ENCODE results near the gene ZFAND3. TPM values are rescaled to one million over a fixed set of nuclear protein-coding genes. Genes with fewer than 3 reads are reported as not detected.

ZFAND3 gene
- total and polyA plus RNA-seq, 10 of the 15 experiments (the other 5 are each of a cell fraction or from before 2014, with no cell fraction given), result 0.90 to 34.4 (median 16.3) TPM

- TF ChIP-seq PRDM15 (CRISPR knock-in tag; IDR thresholded peaks at IDR 0.05), result no peak
- TF ChIP-seq PKNOX1 (IDR thresholded peaks at IDR 0.05), result no peak
- TF ChIP-seq, protein P1, sequence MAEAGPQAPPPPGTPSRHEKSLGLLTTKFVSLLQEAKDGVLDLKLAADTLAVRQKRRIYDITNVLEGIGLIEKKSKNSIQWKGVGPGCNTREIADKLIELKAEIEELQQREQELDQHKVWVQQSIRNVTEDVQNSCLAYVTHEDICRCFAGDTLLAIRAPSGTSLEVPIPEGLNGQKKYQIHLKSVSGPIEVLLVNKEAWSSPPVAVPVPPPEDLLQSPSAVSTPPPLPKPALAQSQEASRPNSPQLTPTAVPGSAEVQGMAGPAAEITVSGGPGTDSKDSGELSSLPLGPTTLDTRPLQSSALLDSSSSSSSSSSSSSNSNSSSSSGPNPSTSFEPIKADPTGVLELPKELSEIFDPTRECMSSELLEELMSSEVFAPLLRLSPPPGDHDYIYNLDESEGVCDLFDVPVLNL (IDR thresholded peaks at IDR 0.05; ENCODE audit: low read depth, low read length), result no peak
- no peak for TF ChIP-seq TCF3 (IDR thresholded peaks at IDR 0.05; ENCODE audit: borderline replicate concordance, insufficient read depth, low read depth, low read length)
These were observed 174.7 kb downstream of the ZFAND3 start (continued) for GRCh38 chr6:37994223-37994622.

- H3K4me2 ChIP-seq (ENCODE audit: control insufficient read depth, insufficient read depth), result no peak overlapping the region
- no peak overlapping the region for H2AFZ ChIP-seq (ENCODE audit: control insufficient read depth, low read depth, low read length)
- TF ChIP-seq TCF12 (IDR thresholded peaks at IDR 0.05; ENCODE audit: low read depth, low read length) (no peak), SMARCA5 (IDR thresholded peaks at IDR 0.05) (no peak), TCF3 (IDR thresholded peaks at IDR 0.05; ENCODE audit: borderline replicate concordance, insufficient read depth, low read depth, low read length) (no peak), HDAC6 (IDR thresholded peaks at IDR 0.05; ENCODE audit: unreplicated experiment) (no peak), NFXL1 (IDR thresholded peaks at IDR 0.05; ENCODE audit: borderline replicate concordance) (no peak)
- no peaks in the 10 kb centered on the region for H3K36me3 ChIP-seq (ENCODE audit: control insufficient read depth in 2 of 2, insufficient read depth in 2 of 2, low read length in 1 of 2)
- no peaks in the 10 kb centered on the region for H3K4me1 ChIP-seq (ENCODE audit: control insufficient read depth, insufficient read depth, low read length)
- BruUV-seq (replicated peaks), result no TSS peak
- H3K9me3 ChIP-seq (replicated peaks; ENCODE audit: control insufficient read depth, insufficient read depth, low read length), result no peaks in the 10 kb centered on the region
- ChIA-PET CTCF (interaction anchor here (1.1 to 2.3 kb wide), 2 partner anchors 19 to 177 kb away, joined by 3 to 7 read pairs; no protein-coding TSS in a partner anchor), SMC1A (ENCODE audit: uncharacterized antibody, unreplicated experiment) (interaction anchor here (1.9 to 2.4 kb wide), 2 partner anchors 13 to 36 kb away, joined by 5 read pairs; no protein-coding TSS in a partner anchor), RAD21 (ENCODE audit: unreplicated experiment) (no interaction called here), POLR2A (interaction anchor here (0.6 kb wide), 1 partner anchor 1401 kb away, joined by 3 read pairs; no protein-coding TSS in a partner anchor)
- DNase-seq (ENCODE audit: low read depth, low spot score) (no peak), FAIRE-seq (no peak), ATAC-seq (no peak)
- no peaks in the 10 kb centered on the region for H4K20me1 ChIP-seq (ENCODE audit: control insufficient read depth, insufficient read depth)
- in situ Hi-C loops (cut with MboI) (no loop called here), intact Hi-C loops (cut with micrococcal nuclease; ENCODE audit: unreplicated experiment) (no loop called here)
- no peaks in the 10 kb centered on the region for H3K27me3 ChIP-seq (replicated peaks in 1 of 2; ENCODE audit: control insufficient read depth in 2 of 2, insufficient read depth in 2 of 2, low read length in 1 of 2)
- H3K9ac ChIP-seq (ENCODE audit: control insufficient read depth, insufficient read depth, low read length), result no peak overlapping the region
- H3K27ac ChIP-seq (ENCODE audit: control insufficient read depth, insufficient read depth), result no peak overlapping the region
- peaks cover 7% of the 10 kb centered on the region for H3K79me2 ChIP-seq (ENCODE audit: control insufficient read depth, insufficient read depth, low read length)
- 84% methylated on average over 2 of the region's 2 CpGs for WGBS (ENCODE audit: insufficient coverage, insufficient replicate concordance, low lambda C conversion rate, missing lambda C conversion rate)
- H3K4me3 ChIP-seq, result no peak overlapping the region
These were observed 178.8 kb downstream of the ZFAND3 start for GRCh38 chr6:37998366-37998765.
